HepG2 (cell line): ENCODE measurements around the gene CHCHD1. TPM values are rescaled to one million over a fixed set of nuclear protein-coding genes. Genes with fewer than 3 reads are reported as not detected.

Experiments
- CEBPZ ChIP-seq: IDR thresholded peaks from 2 replicates; pipeline ENCODE4 v1.6.1; 2012; ENCODE audit warnings: low read length, improper control_type of control experiment
- CHD4 ChIP-seq: fragments of 200-600 bp; sonication (generic); IDR thresholded peaks from 2 replicates; pipeline ENCODE4 v1.7.0; 2017; ENCODE audit warnings: mild to moderate bottlenecking, low read length, borderline replicate concordance
- EHMT2 ChIP-seq: fragments of 200-600 bp; sonication (generic); IDR thresholded peaks from 2 replicates; pipeline ENCODE4 v1.7.0; 2017; ENCODE audit warnings: antibody characterized with exemption, low read depth, low read length, borderline replicate concordance
- GPBP1L1 ChIP-seq: sonication (generic); formaldehyde crosslinking; IDR thresholded peaks from 2 replicates; pipeline ENCODE4 v1.5.0; 2020; ENCODE audit warnings: mild to moderate bottlenecking, missing genetic modification reagents
- HIC2 ChIP-seq: sonication (generic); formaldehyde crosslinking; IDR thresholded peaks from 2 replicates; pipeline ENCODE4 v1.9.0; 2022; ENCODE audit warnings: low read depth, missing genetic modification reagents
- TBP ChIP-seq: sonication (generic); formaldehyde crosslinking; IDR thresholded peaks from 2 replicates; pipeline ENCODE4 v1.5.0; 2020; ENCODE audit warnings: missing genetic modification reagents
- TFDP2 ChIP-seq: sonication (generic); formaldehyde crosslinking; IDR thresholded peaks from 2 replicates; pipeline ENCODE4 v1.4.0; 2020; ENCODE audit warnings: missing genetic modification reagents
- ZBTB49 ChIP-seq: sonication (generic); formaldehyde crosslinking; IDR thresholded peaks from 2 replicates; pipeline ENCODE4 v1.4.0; 2020; ENCODE audit warnings: missing genetic modification reagents, borderline replicate concordance
- ZHX2 ChIP-seq, 2 experiments: sonication (generic) in 1 of 2; formaldehyde crosslinking in 1 of 2; IDR thresholded peaks; 2 replicates each; pipeline versions ENCODE4 v1.6.1 to v1.9.0; 2014 to 2022; ENCODE audit warnings: antibody characterized with exemption in 1 of 2, borderline replicate concordance in 1 of 2, inconsistent platforms in 1 of 2, low read depth in 1 of 2, missing genetic modification reagents in 1 of 2
- ZNF788 ChIP-seq: sonication (generic); formaldehyde crosslinking; IDR thresholded peaks from 2 replicates; pipeline ENCODE4 v1.5.0; 2020; ENCODE audit warnings: mild to moderate bottlenecking, missing genetic modification reagents, borderline replicate concordance
- polyA plus RNA-seq, 8 experiments: library from polyadenylated mRNA; depleted of rRNA in 3 of 8; stranded (reverse) in 7 of 8; unstranded in 1 of 8; fragments of >200 nt; fragmentation: Illumina TruSeq in 4 of 8; extraction: Trizol in 4 of 8; gene quantifications; 2 replicates each; pipeline versions ENCODE4 v1.2.1 to v1.2.3, GENCODE V29; 2011 to 2016; ENCODE audit warnings: low read depth in 4 of 8, missing spikeins in 1 of 8, mixed read lengths in 1 of 8; ENCODE audit not compliant: insufficient read depth in 1 of 8
- total RNA-seq, 5 experiments: library from RNA; depleted of rRNA; stranded (reverse); fragments of >200 nt; fragmentation: Illumina TruSeq; extraction: Trizol; gene quantifications; 2 replicates each; pipeline ENCODE4 v1.2.3, GENCODE V29; 2016; ENCODE audit warnings: low read depth in 1 of 5

The CHCHD1 gene
- total and polyA plus RNA-seq, 2 of the 13 experiments (the other 11 are each of a cell fraction or from before 2014, with no cell fraction given): 36.9 to 71.2 TPM

GRCh38 chr10:73743905-73744663 lies 37.8 kb upstream of the CHCHD1 start, which contains the start of gene SEC24C (continued):
- no peak for TF ChIP-seq EHMT2
- no peak for TF ChIP-seq TFDP2 (CRISPR knock-in tag)
- TF ChIP-seq CHD4: no peak
- peak; percentile 24; the same call in 1 of the 2 replicates for TF ChIP-seq ZNF788 (CRISPR knock-in tag)
- TF ChIP-seq ZBTB49: no peak
- no peak for TF ChIP-seq GPBP1L1 (CRISPR knock-in tag)
- no peak for TF ChIP-seq TBP (CRISPR knock-in tag)
- no peak for TF ChIP-seq CEBPZ
- TF ChIP-seq HIC2: no peak
- peak; percentile 88 for TF ChIP-seq ZHX2 (IDR thresholded peaks at IDR 0.05; ENCODE audit: low read depth)
- TF ChIP-seq ZHX2 (CRISPR knock-in tag; IDR thresholded peaks at IDR 0.05; ENCODE audit: borderline replicate concordance): no peak
